HG02943 (cell line): Measurements from ENCODE around the gene NR2C2.

Source experiments
- ATAC-seq: cut with Tn5 transposase; IDR thresholded peaks from one replicate; pipeline ENCODE4 v1.9.1; 2021; ENCODE audit warnings: mild to moderate bottlenecking, low read depth, moderate library complexity; ENCODE audit not compliant: unreplicated experiment

The NR2C2 gene

DNA sequence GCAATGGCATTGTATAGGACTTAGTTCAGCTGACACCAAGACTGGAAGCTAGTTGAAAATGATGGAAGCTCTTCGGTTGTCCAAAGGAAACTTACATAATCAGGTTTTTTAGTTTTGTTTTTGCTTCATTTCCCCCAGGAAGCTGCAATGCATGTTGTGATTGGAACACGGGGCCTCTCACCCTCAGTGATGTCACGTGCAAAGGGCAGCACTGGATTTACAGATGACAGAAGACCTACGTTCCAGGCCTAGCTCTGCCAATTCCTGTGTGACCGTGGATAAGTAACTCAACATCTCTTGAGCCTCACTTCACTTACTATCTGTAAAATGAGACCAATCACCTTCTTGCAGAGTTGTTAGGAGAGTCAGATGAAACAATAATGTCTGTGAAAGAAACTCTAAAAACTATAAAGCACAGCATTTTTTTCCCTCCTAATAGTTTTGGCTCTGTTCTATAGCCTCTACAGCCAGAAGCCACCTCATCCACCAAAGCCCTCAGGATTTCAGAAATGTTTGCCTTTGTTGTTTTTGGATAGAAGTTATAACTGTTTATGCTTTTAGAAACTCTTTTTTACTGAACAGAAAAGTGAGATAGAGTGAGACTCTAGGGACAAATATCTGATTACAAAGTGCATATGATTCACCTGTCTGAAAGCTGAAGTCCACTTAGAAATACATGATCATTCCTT lies 146.9 kb downstream of the NR2C2 start:
- ATAC-seq, result no peak

DNA sequence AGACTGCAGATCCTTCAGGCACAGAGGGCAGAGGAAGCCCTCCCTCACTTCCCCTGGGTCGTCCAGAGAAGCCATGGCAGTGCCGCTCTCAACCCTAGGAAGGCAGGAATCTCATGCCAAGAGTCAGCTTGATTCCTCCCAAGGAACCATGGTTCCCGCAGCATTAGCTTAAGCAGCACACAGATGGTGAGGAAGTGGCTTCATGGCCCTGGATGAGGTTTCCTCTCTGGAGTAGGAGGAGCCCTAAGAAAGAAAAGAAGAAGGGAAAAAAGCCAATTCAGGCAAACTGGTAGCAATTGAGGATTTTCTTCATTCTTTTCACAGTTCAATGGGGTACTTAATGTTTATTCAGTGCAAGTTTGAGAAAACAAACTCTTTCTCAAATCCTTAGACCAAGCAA lies 148.7 kb downstream of the NR2C2 start:
- no peak for ATAC-seq

DNA sequence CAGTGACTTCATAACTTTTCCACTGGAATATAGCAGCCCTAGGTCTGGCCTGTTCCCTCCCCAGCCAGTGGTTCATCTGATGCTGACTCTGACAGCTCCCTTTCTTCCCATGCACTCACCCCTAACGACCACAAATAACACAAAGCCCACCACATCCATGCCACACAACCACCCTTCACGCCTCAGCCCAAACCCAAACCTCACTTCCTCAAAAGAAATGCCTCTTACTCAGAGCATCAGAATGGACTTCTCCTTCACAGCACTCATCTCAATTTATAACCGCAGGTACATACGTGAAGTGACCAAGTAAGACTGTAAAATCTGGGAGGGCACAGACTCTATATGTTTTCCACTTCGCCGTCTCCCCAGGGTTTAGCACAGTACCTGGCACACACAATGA lies 150.5 kb downstream of the NR2C2 start:
- no peak for ATAC-seq
